GM12892 (cell line): ENCODE results near the gene VSTM4.

Experiments used
- POLR2A ChIP-seq: IDR thresholded peaks from 2 replicates; pipeline ENCODE4 v1.6.1; 2011; ENCODE audit warnings: low read depth, low read length, control low read depth
- POLR2AphosphoS5 ChIP-seq: IDR thresholded peaks from 2 replicates; pipeline ENCODE4 v1.6.1; 2011; ENCODE audit warnings: low read depth, low read length, control low read depth
- TAF1 ChIP-seq: IDR thresholded peaks from 2 replicates; pipeline ENCODE4 v1.6.1; 2011; ENCODE audit warnings: low read depth, mild to moderate bottlenecking, control low read depth, low read length, borderline replicate concordance

DNA sequence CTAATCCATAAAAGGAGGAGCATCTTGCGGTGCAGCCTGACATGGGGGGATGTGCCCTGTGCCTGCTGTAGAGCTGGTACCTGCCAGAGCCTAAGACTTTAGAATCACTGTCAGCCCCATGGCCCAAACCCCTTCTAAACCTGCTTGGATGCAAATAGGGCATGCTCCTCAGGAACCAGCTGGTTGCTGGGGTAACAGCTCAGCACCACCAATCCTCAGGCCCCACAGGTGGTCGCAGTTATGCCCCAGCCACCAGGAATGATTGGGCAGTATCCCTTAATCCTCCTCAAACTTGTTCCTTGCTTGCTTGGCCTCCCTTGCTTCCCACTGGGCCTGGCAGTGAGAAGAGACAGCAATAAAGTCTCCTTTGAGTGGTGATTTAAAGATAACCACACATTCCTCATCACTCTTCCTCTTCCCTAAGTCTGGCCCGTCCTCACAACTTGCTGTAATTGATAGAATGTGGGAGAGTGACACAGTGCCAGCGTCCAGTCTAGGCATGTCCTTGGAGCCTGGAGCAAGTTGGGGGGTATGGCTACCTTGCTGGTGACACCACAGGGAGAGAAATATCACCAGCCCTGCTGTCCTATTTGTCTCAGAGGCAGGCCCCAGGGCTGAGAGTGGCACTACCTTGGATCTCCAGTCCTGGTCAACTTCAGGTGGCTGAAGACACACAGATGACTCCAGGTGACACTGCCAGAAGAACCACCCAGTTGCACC is 43.0 kb downstream of the VSTM4 start:
- TF ChIP-seq POLR2A (no peak), POLR2AphosphoS5 (no peak), TAF1 (no peak)
